ENCODE measurements around the gene BICD2. TPM values are rescaled to one million over a fixed set of nuclear protein-coding genes. Genes with fewer than 3 reads are reported as not detected.

BICD2 gene
- total and polyA plus RNA-seq, 2 of the 8 experiments (the other 6 are each of a cell fraction or from before 2014, with no cell fraction given), result 6.6 to 22.8 TPM

- H3K4ac ChIP-seq (replicated peaks; ENCODE audit: insufficient read length, low read depth, low read length), result no peak overlapping the region
- H2BK20ac ChIP-seq (ENCODE audit: low read length), result no peak overlapping the region
- H3K18ac ChIP-seq (ENCODE audit: extremely low read depth, low read length), result no peak overlapping the region
- FAIRE-seq (no peak), DNase-seq (ENCODE audit: low read depth in 1 of 2, low spot score in 2 of 2) (no peak)
- H4K8ac ChIP-seq (ENCODE audit: extremely low read depth, insufficient read depth, low read length), result no peak overlapping the region
- no peaks in the 10 kb centered on the region for H3K9me3 ChIP-seq (ENCODE audit: insufficient read depth in 2 of 2, low read depth in 1 of 2, low read length in 1 of 2)
- no peak overlapping the region for H2BK15ac ChIP-seq (ENCODE audit: low read length)
- H2AK5ac ChIP-seq (ENCODE audit: low read depth, low read length), result no peak overlapping the region
- H4K20me1 ChIP-seq (replicated peaks in 1 of 2; ENCODE audit: control insufficient read depth in 1 of 2, insufficient read depth in 2 of 2, low read length in 2 of 2), result no peaks in the 10 kb centered on the region
- no peaks in the 10 kb centered on the region for H3K36me3 ChIP-seq (ENCODE audit: control insufficient read depth in 2 of 4, insufficient read depth in 4 of 4, low read length in 3 of 4)
- no peaks in the 10 kb centered on the region for H3K79me2 ChIP-seq (ENCODE audit: control insufficient read depth in 1 of 2, insufficient read depth in 2 of 2, low read length in 2 of 2)
- H2AFZ ChIP-seq (ENCODE audit: low read length), result no peak overlapping the region
- H3K23me2 ChIP-seq (ENCODE audit: low read depth, low read length), result no peaks in the 10 kb centered on the region
- H3K79me1 ChIP-seq (ENCODE audit: low read depth, low read length), result no peaks in the 10 kb centered on the region
- 88% methylated on average over 9 of the region's 9 CpGs; no CpG with 5 or more reads in 1 of the 2 experiments for WGBS, 2 experiments (ENCODE audit: extremely low coverage in 1 of 2, insufficient coverage in 1 of 2, insufficient read length in 1 of 2, insufficient replicate concordance in 2 of 2, low coverage in 1 of 2, low lambda C conversion rate in 2 of 2, missing lambda C conversion rate in 1 of 2)
- H3K27me3 ChIP-seq (replicated peaks in 1 of 4; ENCODE audit: control insufficient read depth in 3 of 4, extremely low read depth in 1 of 4, insufficient read depth in 3 of 4, low read length in 3 of 4), result no peaks in the 10 kb centered on the region; a peak in 1 of 7 replicates
- ChIA-PET POLR2A (ENCODE audit: partially characterized antibody) (no interaction called here), CTCF (ENCODE audit: partially characterized antibody) (interaction anchor here (1.0 to 11.7 kb wide), 5 partner anchors 52 to 92 kb away, joined by 3 to 236 read pairs (median 4); no protein-coding TSS in a partner anchor)
- H3K56ac ChIP-seq (replicated peaks; ENCODE audit: insufficient read length, low read depth, low read length), result no peak overlapping the region
- no peak overlapping the region for H3K23ac ChIP-seq (ENCODE audit: insufficient read length)
- H3K4me2 ChIP-seq (ENCODE audit: insufficient read depth in 1 of 2, low read depth in 2 of 2, low read length in 2 of 2), result no peak overlapping the region
- 0 out of 2 replicates have a peak overlapping the region, but pooled peaks have one; percentile 3 for H2BK12ac ChIP-seq (ENCODE audit: low read depth, low read length)
- H4K91ac ChIP-seq (replicated peaks; ENCODE audit: insufficient read length, low read length), result no peak overlapping the region
- H3K27ac ChIP-seq (ENCODE audit: low read depth, low read length), result no peak overlapping the region
- H3K14ac ChIP-seq (ENCODE audit: insufficient read length), result no peak overlapping the region
- 0 out of 7 replicates have a peak, but pooled peaks cover 0 to 2% (median 0%) of the 10 kb centered on the region in 4 experiments for H3K4me1 ChIP-seq (replicated peaks in 1 of 4; ENCODE audit: control insufficient read depth in 3 of 4, insufficient read depth in 4 of 4, low read length in 3 of 4)
- H3K4me3 ChIP-seq (ENCODE audit: extremely low read depth in 1 of 4, insufficient read depth in 2 of 4, low read depth in 3 of 4, low read length in 4 of 4), result no peak overlapping the region
- H2BK120ac ChIP-seq (replicated peaks; ENCODE audit: low read depth, low read length), result no peak overlapping the region
- no peak overlapping the region for H3K9ac ChIP-seq (replicated peaks in 1 of 4; ENCODE audit: extremely low read depth in 1 of 4, low read depth in 3 of 4, low read length in 3 of 4)
- H4K5ac ChIP-seq (ENCODE audit: insufficient read length, low read depth, low read length), result no peak overlapping the region
- H2BK5ac ChIP-seq (ENCODE audit: low read depth, low read length), result no peak overlapping the region
- no peak for TF ChIP-seq JUND (IDR thresholded peaks at IDR 0.05; ENCODE audit: low read length)
- TF ChIP-seq, protein P1, sequence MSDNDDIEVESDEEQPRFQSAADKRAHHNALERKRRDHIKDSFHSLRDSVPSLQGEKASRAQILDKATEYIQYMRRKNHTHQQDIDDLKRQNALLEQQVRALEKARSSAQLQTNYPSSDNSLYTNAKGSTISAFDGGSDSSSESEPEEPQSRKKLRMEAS (IDR thresholded peaks at IDR 0.05), result no peak
- no peak for TF ChIP-seq EGR1 (IDR thresholded peaks at IDR 0.05; ENCODE audit: borderline replicate concordance, low read depth, low read length)
- no peak for TF ChIP-seq CHD2 (IDR thresholded peaks at IDR 0.05; ENCODE audit: low read length)
- no peak for TF ChIP-seq POLR2AphosphoS5 (IDR thresholded peaks at IDR 0.05; ENCODE audit: low read depth, low read length)
- TF ChIP-seq RBBP5 (IDR thresholded peaks at IDR 0.05; ENCODE audit: borderline replicate concordance, low read depth, low read length), result no peak
- no peak for TF ChIP-seq BRCA1 (IDR thresholded peaks at IDR 0.05; ENCODE audit: low read depth, low read length)
- TF ChIP-seq SIX5 (IDR thresholded peaks at IDR 0.05; ENCODE audit: low read depth, low read length), result no peak
- TF ChIP-seq BACH1 (IDR thresholded peaks at IDR 0.05; ENCODE audit: low read length), result no peak
- TF ChIP-seq, protein P2, sequence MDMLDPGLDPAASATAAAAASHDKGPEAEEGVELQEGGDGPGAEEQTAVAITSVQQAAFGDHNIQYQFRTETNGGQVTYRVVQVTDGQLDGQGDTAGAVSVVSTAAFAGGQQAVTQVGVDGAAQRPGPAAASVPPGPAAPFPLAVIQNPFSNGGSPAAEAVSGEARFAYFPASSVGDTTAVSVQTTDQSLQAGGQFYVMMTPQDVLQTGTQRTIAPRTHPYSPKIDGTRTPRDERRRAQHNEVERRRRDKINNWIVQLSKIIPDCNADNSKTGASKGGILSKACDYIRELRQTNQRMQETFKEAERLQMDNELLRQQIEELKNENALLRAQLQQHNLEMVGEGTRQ (IDR thresholded peaks at IDR 0.05; ENCODE audit: low read length), result no peak
- no peak for TF ChIP-seq CBX5 (IDR thresholded peaks at IDR 0.05; ENCODE audit: low read depth, low read length)
- TF ChIP-seq CBX8 (IDR thresholded peaks at IDR 0.05; ENCODE audit: borderline replicate concordance, low read depth, low read length), result no peak
- no peak for TF ChIP-seq POLR2A (IDR thresholded peaks at IDR 0.05; ENCODE audit: control extremely low read depth in 1 of 2, low read depth in 2 of 2, low read length in 2 of 2)
These were observed 31.1 kb upstream of the BICD2 start for GRCh38 chr9:92795598-92796336.

Measured in H1 (cell line).